Mesendoderm (in vitro differentiated cells): ENCODE measurements around the gene B3GALT5.
A peak's percentile ranks its signal among the peaks of the same experiment; 100 is the strongest.

Source experiments
- DNase-seq: peaks from one replicate; pipeline ENCODE4 v3.0.0; 2013
- H2AK5ac ChIP-seq: 2 replicates; pipeline ENCODE4 v1.6.1; 2013; ENCODE audit warnings: low read length, inconsistent platforms
- H2BK120ac ChIP-seq: 2 replicates; pipeline ENCODE4 v1.6.1; 2013; ENCODE audit warnings: low read depth, mild to moderate bottlenecking, low read length, moderate library complexity, mixed read lengths
- H2BK15ac ChIP-seq: replicated peaks from 2 replicates; pipeline ENCODE4 v1.6.1; 2013; ENCODE audit warnings: low read depth, mild to moderate bottlenecking, moderate library complexity
- H2BK5ac ChIP-seq: 2 replicates; pipeline ENCODE4 v1.6.1; 2013; ENCODE audit warnings: low read length, inconsistent platforms
- H3K18ac ChIP-seq: 2 replicates; pipeline ENCODE4 v1.6.1; 2013; ENCODE audit warnings: mild to moderate bottlenecking, low read length, mixed read lengths
- H3K23ac ChIP-seq: one replicate; pipeline ENCODE4 v1.6.1; 2013; ENCODE audit warnings: low read length
- H3K27ac ChIP-seq: 2 replicates; pipeline ENCODE4 v1.5.1; 2013; ENCODE audit warnings: low read depth, mild to moderate bottlenecking, inconsistent platforms, low read length, moderate library complexity
- H3K27me3 ChIP-seq: 2 replicates; pipeline ENCODE4 v1.6.1; 2013; ENCODE audit warnings: low read length, control low read depth, mild to moderate bottlenecking, inconsistent platforms; ENCODE audit not compliant: insufficient read depth, poor library complexity
- H3K36me3 ChIP-seq: 2 replicates; pipeline ENCODE4 v1.6.1; 2013; ENCODE audit warnings: low read length, inconsistent platforms; ENCODE audit not compliant: control insufficient read depth, insufficient read depth
- H3K4ac ChIP-seq: one replicate; pipeline ENCODE4 v1.6.1; 2013; ENCODE audit warnings: low read depth, mild to moderate bottlenecking, low read length, moderate library complexity
- H3K4me1 ChIP-seq: 2 replicates; pipeline ENCODE4 v1.6.1; 2013; ENCODE audit warnings: low read depth, low read length, inconsistent platforms; ENCODE audit not compliant: control insufficient read depth
- H3K4me2 ChIP-seq: 2 replicates; pipeline ENCODE4 v1.6.1; 2013; ENCODE audit warnings: low read length
- H3K4me3 ChIP-seq: 2 replicates; pipeline ENCODE4 v1.5.1; 2013; ENCODE audit warnings: mild to moderate bottlenecking, low read length
- H3K56ac ChIP-seq: one replicate; pipeline ENCODE4 v1.6.1; 2013; ENCODE audit warnings: low read length
- H3K79me1 ChIP-seq: 2 replicates; pipeline ENCODE4 v1.6.1; 2013; ENCODE audit warnings: low read length, inconsistent platforms
- H3K79me2 ChIP-seq: 2 replicates; pipeline ENCODE4 v1.6.1; 2013; ENCODE audit warnings: mild to moderate bottlenecking, low read length; ENCODE audit not compliant: control insufficient read depth, insufficient read depth
- H3K9ac ChIP-seq: 2 replicates; pipeline ENCODE4 v1.6.1; 2013; ENCODE audit warnings: low read length, inconsistent platforms
- H4K5ac ChIP-seq: one replicate; pipeline ENCODE4 v1.6.1; 2013; ENCODE audit warnings: low read length
- H4K8ac ChIP-seq: one replicate; pipeline ENCODE4 v1.6.1; 2013; ENCODE audit warnings: low read depth, mild to moderate bottlenecking, control low read depth, low read length, moderate library complexity
- WGBS: extraction: QIAGEN DNeasy Blood & Tissue Kit; methylation state at CpG from one replicate; pipeline ENCODE4 v1.1.7; 2013; ENCODE audit warnings: low lambda C conversion rate, missing lambda C conversion rate; ENCODE audit not compliant: insufficient coverage; ENCODE audit errors: extremely low coverage; 5-methylcytosine and 5-hydroxymethylcytosine counted together

B3GALT5 gene

DNA sequence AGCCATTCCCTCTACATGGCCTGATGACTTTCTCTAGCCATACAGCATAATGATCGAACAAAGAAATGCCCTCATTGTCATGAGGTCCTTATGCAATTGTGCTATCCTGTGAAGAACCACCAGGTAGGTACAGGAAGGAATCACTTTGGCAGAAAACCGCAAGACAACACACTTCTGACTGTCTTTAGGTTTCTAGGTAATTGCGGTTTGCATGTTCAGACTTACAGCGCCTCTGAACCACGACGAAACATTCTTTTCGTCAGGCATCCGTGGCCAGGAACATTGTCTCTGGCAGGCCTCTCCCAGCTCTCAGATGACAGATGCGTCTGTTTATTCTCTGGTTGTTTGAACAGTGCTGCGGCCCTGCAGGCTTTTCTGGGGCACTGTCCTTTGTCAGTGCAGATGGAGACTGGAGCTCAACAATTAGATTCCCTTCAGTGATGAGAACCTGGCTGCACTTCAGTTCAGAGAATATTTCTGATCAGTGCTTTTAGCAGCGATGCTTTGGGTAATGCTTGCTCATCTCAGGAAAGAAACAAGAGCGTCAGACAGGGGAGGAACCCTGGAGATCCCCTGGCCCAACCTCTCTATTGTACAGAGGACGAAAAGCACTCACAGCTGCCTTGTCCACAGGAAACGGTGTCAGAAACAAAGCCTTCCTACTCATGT, 63.4 kb downstream of the B3GALT5 start:
- Histone ChIP-seq H3K4me3 (no peak overlapping the region), H3K4me1 (no peaks in the 10 kb centered on the region), H3K18ac (no peak overlapping the region), H2BK5ac (no peak overlapping the region), H3K36me3 (no peaks in the 10 kb centered on the region), H4K5ac (no peak overlapping the region), H3K27ac (no peak overlapping the region), H3K56ac (no peak overlapping the region), H3K4me2 (no peak overlapping the region), H3K79me1 (no peaks in the 10 kb centered on the region), H3K79me2 (no peaks in the 10 kb centered on the region), H3K9ac (no peak overlapping the region), H2AK5ac (no peak overlapping the region), H3K23ac (no peak overlapping the region), H2BK15ac (no peak overlapping the region), H4K8ac (no peak overlapping the region), H3K4ac (no peak overlapping the region), H2BK120ac (no peak overlapping the region), H3K27me3 (no peaks in the 10 kb centered on the region)
- WGBS = no CpG with 5 or more reads among the region's 14 CpGs
- DNase-seq = peak; percentile 31

DNA sequence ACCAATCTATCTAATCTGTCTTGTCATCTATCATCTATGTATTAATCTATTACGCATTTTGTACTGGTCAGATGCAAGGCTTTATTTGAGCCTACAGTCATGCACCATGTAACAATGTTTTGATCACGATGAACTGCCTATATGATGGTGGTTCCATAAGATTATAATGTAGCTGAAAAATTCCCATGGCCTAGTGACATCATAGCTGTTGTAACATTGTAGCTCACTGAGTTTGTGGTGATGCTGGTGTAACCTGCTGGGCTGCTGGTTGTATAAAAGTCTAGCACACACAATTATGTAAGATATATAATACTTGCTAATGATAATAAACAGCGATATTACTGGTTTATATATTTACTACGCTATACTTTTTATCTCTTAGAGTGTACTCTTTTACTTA, 67.5 kb downstream of the B3GALT5 start:
- Histone ChIP-seq H3K4ac (no peak overlapping the region), H2BK5ac (no peak overlapping the region), H2BK120ac (no peak overlapping the region), H4K5ac (no peak overlapping the region), H2AK5ac (no peak overlapping the region), H3K27ac (no peak overlapping the region), H4K8ac (no peak overlapping the region), H3K79me2 (no peaks in the 10 kb centered on the region), H3K79me1 (no peaks in the 10 kb centered on the region), H3K4me2 (no peak overlapping the region), H3K23ac (no peak overlapping the region), H3K36me3 (no peaks in the 10 kb centered on the region), H3K18ac (no peak overlapping the region), H3K27me3 (no peaks in the 10 kb centered on the region), H2BK15ac (no peak overlapping the region), H3K4me1 (no peaks in the 10 kb centered on the region), H3K4me3 (no peak overlapping the region), H3K9ac (no peak overlapping the region), H3K56ac (no peak overlapping the region)
- no peak for DNase-seq
- no CpG with 5 or more reads among the region's 4 CpGs for WGBS

DNA sequence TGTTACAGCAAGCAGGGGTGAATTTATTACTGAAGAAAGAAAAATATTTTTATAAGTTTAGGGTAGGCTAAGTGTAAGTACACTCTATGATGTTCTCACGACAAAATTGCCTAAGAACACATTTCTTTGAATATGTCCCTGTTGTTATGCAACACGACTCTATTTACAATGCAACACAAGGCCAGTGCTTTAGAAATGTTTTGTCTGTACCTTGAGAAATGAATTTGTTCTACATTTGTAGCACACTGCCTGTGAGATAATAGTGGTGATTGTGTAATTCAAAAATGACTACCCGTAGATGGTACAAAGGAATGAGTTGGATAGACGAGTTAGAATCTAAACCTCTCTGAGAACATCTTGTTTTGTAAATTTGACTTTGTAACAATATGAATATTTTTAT, 68.5 kb downstream of the B3GALT5 start:
- Histone ChIP-seq H3K27ac (no peak overlapping the region), H3K23ac (no peak overlapping the region), H2BK15ac (no peak overlapping the region), H2BK5ac (no peak overlapping the region), H3K79me1 (no peaks in the 10 kb centered on the region), H3K4me2 (no peak overlapping the region), H3K4me1 (no peaks in the 10 kb centered on the region), H4K8ac (no peak overlapping the region), H3K79me2 (no peaks in the 10 kb centered on the region), H4K5ac (no peak overlapping the region), H2BK120ac (no peak overlapping the region), H3K56ac (no peak overlapping the region), H2AK5ac (no peak overlapping the region), H3K4me3 (no peak overlapping the region), H3K36me3 (no peaks in the 10 kb centered on the region), H3K27me3 (no peaks in the 10 kb centered on the region), H3K9ac (no peak overlapping the region), H3K4ac (no peak overlapping the region), H3K18ac (no peak overlapping the region)
- no peak for DNase-seq
- no CpG with 5 or more reads among the region's 4 CpGs for WGBS

DNA sequence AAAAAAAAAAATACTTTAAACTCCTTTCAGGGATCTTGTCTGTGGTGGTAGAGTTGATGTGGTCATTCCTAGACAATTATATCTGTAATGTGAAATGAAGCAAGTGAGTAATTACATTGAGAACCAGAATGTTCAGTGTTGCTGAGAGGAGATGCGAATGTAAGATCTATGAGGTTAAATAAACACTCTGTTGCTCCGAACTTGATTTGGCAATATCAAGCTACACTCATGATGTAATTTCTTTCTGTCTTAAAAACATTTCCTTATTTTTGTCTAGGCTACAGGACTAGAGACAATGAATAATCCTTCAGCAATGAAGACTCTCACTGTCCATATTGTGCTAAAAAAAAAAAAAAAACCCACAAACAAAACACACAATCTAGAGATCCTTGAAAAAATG, 69.1 kb downstream of the B3GALT5 start:
- H3K56ac ChIP-seq = no peak overlapping the region
- no peak overlapping the region for H2BK5ac ChIP-seq
- H3K4me1 ChIP-seq = no peaks in the 10 kb centered on the region
- H3K27me3 ChIP-seq = no peaks in the 10 kb centered on the region
- H3K79me1 ChIP-seq = no peaks in the 10 kb centered on the region
- H3K23ac ChIP-seq = no peak overlapping the region
- no CpG with 5 or more reads among the region's 2 CpGs for WGBS
- H4K8ac ChIP-seq = no peak overlapping the region
- no peak overlapping the region for H3K4ac ChIP-seq
- no peak overlapping the region for H3K9ac ChIP-seq
- no peak overlapping the region for H3K18ac ChIP-seq
- no peak overlapping the region for H3K4me2 ChIP-seq
- no peak overlapping the region for H2BK120ac ChIP-seq
- H2AK5ac ChIP-seq = no peak overlapping the region
- no peak for DNase-seq
- H3K79me2 ChIP-seq = no peaks in the 10 kb centered on the region
- no peak overlapping the region for H4K5ac ChIP-seq
- no peaks in the 10 kb centered on the region for H3K36me3 ChIP-seq
- no peak overlapping the region for H3K4me3 ChIP-seq
- H2BK15ac ChIP-seq = no peak overlapping the region
- no peak overlapping the region for H3K27ac ChIP-seq

DNA sequence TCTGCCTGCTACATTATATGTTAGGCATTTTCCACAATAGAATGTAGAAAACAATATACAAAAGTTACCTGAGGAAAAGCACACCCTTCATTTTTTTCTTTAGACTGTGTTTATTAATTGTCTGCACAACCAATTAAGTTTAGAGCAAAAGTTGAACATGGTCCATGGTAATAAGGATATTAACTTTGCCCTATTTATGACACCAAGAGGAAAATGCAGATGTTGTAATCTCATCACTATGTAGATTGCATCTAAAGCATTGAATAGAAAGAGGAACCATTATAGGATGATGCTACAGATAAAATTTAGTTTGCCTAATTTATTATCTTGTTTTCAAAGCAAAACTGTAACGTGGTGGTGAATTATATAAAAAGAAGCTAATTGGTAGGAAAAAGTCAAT, 72.5 kb downstream of the B3GALT5 start:
- no CpG with 5 or more reads among the region's 1 CpG for WGBS
- Histone ChIP-seq H3K4me1 (no peaks in the 10 kb centered on the region), H3K23ac (no peak overlapping the region), H3K18ac (no peak overlapping the region), H4K5ac (no peak overlapping the region), H2AK5ac (no peak overlapping the region), H3K27me3 (no peaks in the 10 kb centered on the region), H2BK120ac (no peak overlapping the region), H3K36me3 (no peaks in the 10 kb centered on the region), H2BK15ac (no peak overlapping the region), H2BK5ac (no peak overlapping the region), H3K79me1 (no peaks in the 10 kb centered on the region), H3K9ac (no peak overlapping the region), H3K4me3 (no peak overlapping the region), H3K56ac (no peak overlapping the region), H3K79me2 (no peaks in the 10 kb centered on the region), H3K4ac (no peak overlapping the region), H3K4me2 (no peak overlapping the region), H3K27ac (no peak overlapping the region), H4K8ac (no peak overlapping the region)
- no peak for DNase-seq

DNA sequence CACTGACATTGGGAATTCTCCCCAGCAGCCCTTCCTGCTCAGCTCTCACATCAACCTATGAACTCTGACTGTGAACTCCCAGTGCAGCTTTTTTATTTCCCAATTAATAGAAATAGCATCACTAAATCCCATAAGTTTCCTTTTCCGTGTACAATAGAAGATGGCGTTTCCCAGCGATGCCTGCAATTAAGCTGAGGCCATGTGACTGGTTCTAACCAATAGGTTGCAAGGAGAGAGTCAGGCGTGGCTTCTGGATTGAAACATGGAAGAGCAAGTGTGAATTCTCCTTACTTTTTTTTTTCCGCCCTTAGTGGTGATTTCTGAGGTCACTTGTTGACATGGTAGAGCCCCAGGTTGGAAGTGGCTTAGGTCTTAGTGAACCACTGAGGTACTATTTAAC, 73.3 kb downstream of the B3GALT5 start:
- Histone ChIP-seq H3K27me3 (no peaks in the 10 kb centered on the region), H3K4me2 (no peak overlapping the region), H3K27ac (no peak overlapping the region), H2BK120ac (no peak overlapping the region), H4K5ac (no peak overlapping the region), H3K18ac (no peak overlapping the region), H2BK5ac (no peak overlapping the region), H3K23ac (no peak overlapping the region), H4K8ac (no peak overlapping the region), H3K56ac (no peak overlapping the region), H2BK15ac (no peak overlapping the region), H2AK5ac (no peak overlapping the region), H3K36me3 (no peaks in the 10 kb centered on the region), H3K79me2 (no peaks in the 10 kb centered on the region), H3K4me1 (no peaks in the 10 kb centered on the region), H3K4ac (no peak overlapping the region), H3K9ac (no peak overlapping the region), H3K4me3 (no peak overlapping the region), H3K79me1 (no peaks in the 10 kb centered on the region)
- no peak for DNase-seq
- no CpG with 5 or more reads among the region's 5 CpGs for WGBS
